HFFc6 (cell line): ENCODE measurements around the gene CLDN22. TPM values are rescaled to one million over a fixed set of nuclear protein-coding genes. Genes with fewer than 3 reads are reported as not detected.

Source experiments
- DNase-seq: peaks from one replicate; pipeline ENCODE4 v3.0.0-alpha.2; 2018
- H3K27ac Mint-ChIP-seq: 2 replicates; pipeline ENCODE4 v1.8.0; 2020; ENCODE audit warnings: mild to moderate bottlenecking, mixed read lengths
- H3K27me3 Mint-ChIP-seq: 2 replicates; pipeline ENCODE4 v1.8.0; 2021; ENCODE audit warnings: mild to moderate bottlenecking, moderate library complexity, mixed read lengths; ENCODE audit not compliant: insufficient read depth
- H3K36me3 Mint-ChIP-seq: 2 replicates; pipeline ENCODE4 v1.8.0; 2021; ENCODE audit warnings: low read depth, mixed read lengths
- H3K4me1 Mint-ChIP-seq: 2 replicates; pipeline ENCODE4 v1.8.0; 2020; ENCODE audit warnings: low read depth, mixed read lengths
- H3K4me3 Mint-ChIP-seq: 2 replicates; pipeline ENCODE4 v1.8.0; 2020; ENCODE audit warnings: mild to moderate bottlenecking, moderate library complexity, mixed read lengths
- H3K9me3 Mint-ChIP-seq: 2 replicates; pipeline ENCODE4 v1.8.0; 2020; ENCODE audit warnings: mild to moderate bottlenecking, mixed read lengths
- total RNA-seq, 6 experiments: library from RNA; stranded (reverse); fragmentation: NEBNext Ultra II Directional; extraction: Animal tissue kit (Norgen Biotek cat#: 25700); gene quantifications; 2 replicates in 1 of 6; 3 replicates in 5 of 6; pipeline ENCODE4 v1.2.3, GENCODE V29; 2021
- TF ChIP-seq, protein P1 (sequence below): fragments of 200-600 bp; sonication (generic); IDR thresholded peaks from 2 replicates; pipeline ENCODE4 v1.5.0; 2021; ENCODE audit warnings: antibody characterized with exemption, mild to moderate bottlenecking

CLDN22 gene
- total RNA-seq, 6 experiments from 2014 or later, result not detected

DNA sequence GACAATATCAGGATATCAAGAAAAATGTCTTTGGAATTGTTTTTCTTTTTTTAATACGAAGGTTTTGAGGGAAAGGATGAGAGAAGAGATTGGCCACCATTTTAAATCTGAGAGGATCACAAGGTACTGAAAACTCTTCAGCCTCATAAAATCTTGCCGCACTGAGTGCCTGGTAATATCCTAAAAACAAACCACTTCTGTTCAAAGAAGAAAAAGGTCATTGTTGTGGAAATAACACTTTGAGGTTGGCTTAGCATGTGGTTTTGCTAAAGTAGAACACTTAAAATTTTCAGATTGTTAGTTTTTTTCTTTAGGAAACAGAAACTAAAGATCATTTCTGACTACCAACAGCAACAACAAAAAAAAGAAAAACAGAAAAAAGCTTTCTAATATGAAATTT lies 1.0 kb upstream of the CLDN22 start:
- peaks cover 5% of the 10 kb centered on the region for H3K4me1 Mint-ChIP-seq
- H3K4me3 Mint-ChIP-seq, result no peak overlapping the region
- TF ChIP-seq, protein P1, sequence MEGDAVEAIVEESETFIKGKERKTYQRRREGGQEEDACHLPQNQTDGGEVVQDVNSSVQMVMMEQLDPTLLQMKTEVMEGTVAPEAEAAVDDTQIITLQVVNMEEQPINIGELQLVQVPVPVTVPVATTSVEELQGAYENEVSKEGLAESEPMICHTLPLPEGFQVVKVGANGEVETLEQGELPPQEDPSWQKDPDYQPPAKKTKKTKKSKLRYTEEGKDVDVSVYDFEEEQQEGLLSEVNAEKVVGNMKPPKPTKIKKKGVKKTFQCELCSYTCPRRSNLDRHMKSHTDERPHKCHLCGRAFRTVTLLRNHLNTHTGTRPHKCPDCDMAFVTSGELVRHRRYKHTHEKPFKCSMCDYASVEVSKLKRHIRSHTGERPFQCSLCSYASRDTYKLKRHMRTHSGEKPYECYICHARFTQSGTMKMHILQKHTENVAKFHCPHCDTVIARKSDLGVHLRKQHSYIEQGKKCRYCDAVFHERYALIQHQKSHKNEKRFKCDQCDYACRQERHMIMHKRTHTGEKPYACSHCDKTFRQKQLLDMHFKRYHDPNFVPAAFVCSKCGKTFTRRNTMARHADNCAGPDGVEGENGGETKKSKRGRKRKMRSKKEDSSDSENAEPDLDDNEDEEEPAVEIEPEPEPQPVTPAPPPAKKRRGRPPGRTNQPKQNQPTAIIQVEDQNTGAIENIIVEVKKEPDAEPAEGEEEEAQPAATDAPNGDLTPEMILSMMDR, result no peak
- H3K27me3 Mint-ChIP-seq, result peaks cover 6% of the 10 kb centered on the region
- no peak for DNase-seq
- peaks cover 13% of the 10 kb centered on the region for H3K9me3 Mint-ChIP-seq
- H3K36me3 Mint-ChIP-seq, result peaks cover 38% of the 10 kb centered on the region
- no peak overlapping the region for H3K27ac Mint-ChIP-seq

DNA sequence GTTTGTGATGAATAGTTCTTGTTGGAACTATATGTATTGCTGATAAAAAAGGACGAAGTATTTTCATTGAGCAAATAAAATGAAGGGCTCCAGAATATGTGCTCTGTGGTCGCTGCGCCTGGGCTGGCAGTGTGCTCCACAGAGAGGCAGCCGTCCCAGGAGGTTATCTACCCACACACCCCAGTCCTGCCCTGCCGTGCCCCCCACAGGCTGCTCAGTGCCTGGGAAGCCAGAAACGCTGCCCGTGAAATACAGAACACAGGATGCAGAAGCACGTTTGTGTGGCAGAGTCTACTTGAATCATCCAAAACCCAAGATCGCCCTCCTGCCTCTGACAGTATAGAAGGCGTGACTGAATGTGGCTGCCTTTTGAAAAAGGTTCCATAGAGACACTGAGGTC lies 1.4 kb downstream of the CLDN22 start:
- no peak for DNase-seq
- peaks cover 5% of the 10 kb centered on the region; the same call in 1 of the 2 replicates for H3K9me3 Mint-ChIP-seq
- H3K27ac Mint-ChIP-seq, result no peak overlapping the region
- peaks cover under 1% of the 10 kb centered on the region for H3K27me3 Mint-ChIP-seq
- no peaks in the 10 kb centered on the region for H3K4me1 Mint-ChIP-seq
- H3K36me3 Mint-ChIP-seq, result peaks cover 21% of the 10 kb centered on the region
- no peak overlapping the region for H3K4me3 Mint-ChIP-seq
- TF ChIP-seq, protein P1, result no peak

DNA sequence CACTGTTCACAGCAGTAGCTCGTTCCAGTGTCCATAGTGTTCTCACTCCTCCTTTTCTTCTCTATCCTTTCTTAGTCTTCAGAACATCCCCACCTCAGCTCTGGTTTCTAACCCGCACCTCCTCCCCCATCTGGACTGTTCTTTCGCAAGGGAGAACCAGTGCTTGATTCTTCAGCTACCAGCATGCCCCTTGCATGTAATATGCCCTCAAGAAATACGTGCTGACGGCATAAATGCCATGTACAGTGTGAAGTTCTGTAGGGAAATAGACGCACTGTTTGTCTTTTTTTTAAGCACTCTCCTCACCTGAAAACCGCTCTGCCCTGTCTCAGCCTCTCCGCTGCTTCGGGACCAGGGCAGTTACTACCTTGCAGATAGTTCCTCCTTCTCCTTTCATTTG lies 5.3 kb downstream of the CLDN22 start:
- Mint-ChIP-seq H3K27me3 (peaks cover 6% of the 10 kb centered on the region), H3K9me3 (no peaks in the 10 kb centered on the region), H3K4me3 (no peak overlapping the region), H3K4me1 (no peaks in the 10 kb centered on the region), H3K36me3 (peaks cover 23% of the 10 kb centered on the region), H3K27ac (no peak overlapping the region)
- no peak for DNase-seq
- TF ChIP-seq, protein P1, result no peak

DNA sequence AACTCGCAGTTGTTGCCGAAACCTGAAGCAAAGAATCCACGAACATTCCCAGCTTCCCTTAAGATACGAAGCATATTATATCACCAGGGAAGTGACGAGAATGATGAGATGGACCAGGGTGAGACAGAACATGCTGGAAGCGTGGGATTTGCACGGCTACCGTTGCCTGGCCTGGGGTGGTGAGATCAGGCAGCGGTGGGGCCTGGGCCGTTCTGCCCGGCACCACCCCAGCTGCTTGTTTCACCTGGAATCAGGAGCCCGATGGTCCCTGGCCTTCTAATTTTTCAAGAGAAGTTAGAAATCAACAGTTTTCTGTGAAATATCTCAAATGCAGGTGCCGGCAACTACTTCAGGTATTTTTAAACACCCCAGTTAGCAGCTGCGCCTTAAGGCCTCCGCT lies 5.7 kb downstream of the CLDN22 start:
- H3K27ac Mint-ChIP-seq, result no peak overlapping the region
- peaks cover 24% of the 10 kb centered on the region for H3K36me3 Mint-ChIP-seq
- peaks cover 6% of the 10 kb centered on the region for H3K27me3 Mint-ChIP-seq
- TF ChIP-seq, protein P1, result no peak
- no peaks in the 10 kb centered on the region for H3K9me3 Mint-ChIP-seq
- H3K4me1 Mint-ChIP-seq, result no peaks in the 10 kb centered on the region
- no peak for DNase-seq
- no peak overlapping the region for H3K4me3 Mint-ChIP-seq

DNA sequence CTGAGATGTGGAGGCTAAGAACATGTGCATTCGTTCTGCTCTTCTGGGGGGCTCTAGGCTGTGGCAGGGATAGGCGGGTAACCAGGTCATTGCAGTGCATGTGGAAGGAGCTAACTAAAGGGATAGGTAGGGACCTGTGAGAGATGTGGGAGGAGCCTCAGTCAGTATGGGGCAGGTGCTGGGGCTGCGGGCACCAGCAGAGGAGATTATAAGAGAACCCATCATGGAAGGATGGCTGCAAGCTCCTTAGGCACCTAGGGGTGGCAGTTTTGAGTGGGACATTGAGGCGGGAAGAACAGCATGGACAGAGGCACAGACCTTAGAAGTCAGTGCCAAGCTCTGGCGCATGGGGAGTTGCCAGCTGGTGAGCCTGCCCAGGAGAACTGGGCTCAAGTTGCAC lies 7.2 kb downstream of the CLDN22 start:
- no peak overlapping the region; the same call in 1 of the 2 replicates for H3K27ac Mint-ChIP-seq
- no peaks in the 10 kb centered on the region for H3K9me3 Mint-ChIP-seq
- TF ChIP-seq, protein P1, result no peak
- H3K4me3 Mint-ChIP-seq, result no peak overlapping the region; the same call in 1 of the 2 replicates
- H3K27me3 Mint-ChIP-seq, result peaks cover 6% of the 10 kb centered on the region
- DNase-seq, result no peak
- H3K36me3 Mint-ChIP-seq, result peaks cover 23% of the 10 kb centered on the region
- no peaks in the 10 kb centered on the region for H3K4me1 Mint-ChIP-seq

DNA sequence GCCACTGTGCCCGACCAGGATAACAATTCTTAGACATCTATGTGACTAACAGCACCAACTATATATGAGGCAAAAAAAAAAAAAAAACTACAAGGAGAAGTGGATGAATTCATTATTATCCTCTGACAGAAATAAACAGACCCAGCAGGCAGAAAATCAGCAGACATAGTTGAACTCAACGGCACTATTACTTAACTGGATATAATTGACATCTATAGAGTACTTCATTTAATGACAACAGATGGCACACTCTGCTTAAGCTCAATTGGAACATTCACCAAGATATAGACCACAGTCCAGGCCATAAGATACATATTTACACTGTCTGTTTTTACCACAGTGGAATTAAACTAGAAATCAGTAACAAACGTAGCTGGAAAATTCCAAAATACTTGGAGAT lies 13.3 kb downstream of the CLDN22 start:
- peaks cover 2% of the 10 kb centered on the region; the same call in 1 of the 2 replicates for H3K27me3 Mint-ChIP-seq
- H3K36me3 Mint-ChIP-seq, result peaks cover 32% of the 10 kb centered on the region
- TF ChIP-seq, protein P1, result no peak
- H3K4me3 Mint-ChIP-seq, result no peak overlapping the region
- H3K27ac Mint-ChIP-seq, result no peak overlapping the region
- H3K9me3 Mint-ChIP-seq, result no peaks in the 10 kb centered on the region
- H3K4me1 Mint-ChIP-seq, result no peaks in the 10 kb centered on the region
- no peak for DNase-seq
